Adrenal gland (tissue), 5 donors: ENCODE results near the gene DNAJC5.

Experiments
- POLR2A ChIP-seq, 2 donors: fragments of 450-650 bp; IDR thresholded peaks; one replicate each; pipeline ENCODE4 v1.6.1; 2017; ENCODE audit warnings: antibody characterized with exemption in 2 of 2, mild to moderate bottlenecking in 2 of 2, moderate library complexity in 1 of 2
- TF ChIP-seq, protein P1 (sequence below), 6 experiments: fragments of 450-650 bp in 4 of 6; fragments of 200-600 bp in 2 of 6; sonication (generic) in 1 of 6; IDR thresholded peaks; 1 replicate in 5 of 6; 2 replicates in 1 of 6; pipeline versions ENCODE4 v1.5.1 to v1.8.0; 2016 to 2021; ENCODE audit warnings: antibody characterized with exemption in 6 of 6, mild to moderate bottlenecking in 2 of 6, moderate library complexity in 1 of 6
- donor health status: DM: no; HTN: no; CAD: no.

DNA sequence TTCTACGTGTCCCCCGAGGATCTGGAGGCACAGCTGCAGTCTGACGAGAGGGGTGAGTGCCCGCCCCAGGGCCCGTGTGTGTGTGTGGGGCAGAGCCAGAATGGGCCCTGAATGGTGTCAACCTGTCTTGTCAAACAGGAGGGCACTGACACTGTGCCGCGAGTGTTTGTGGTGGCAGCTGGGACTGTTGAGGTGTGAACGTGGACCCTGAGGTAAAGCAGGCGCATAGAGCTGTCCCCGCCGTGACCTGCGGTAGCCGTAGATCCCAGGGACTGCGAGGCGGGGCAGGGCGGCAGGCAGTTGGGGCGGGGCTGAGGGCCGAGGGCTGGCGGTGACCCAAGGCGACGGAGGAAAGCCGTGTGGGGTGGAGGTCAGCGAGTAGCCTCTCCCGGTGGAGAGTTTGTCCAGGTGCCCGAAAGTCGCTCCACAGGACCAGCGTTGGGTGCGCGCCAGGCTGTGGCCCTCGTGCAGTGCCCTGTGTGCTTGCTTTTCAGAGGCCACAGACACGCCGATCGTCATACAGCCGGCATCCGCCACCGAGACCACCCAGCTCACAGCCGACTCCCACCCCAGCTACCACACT lies 36.1 kb downstream of the DNAJC5 start:
- TF ChIP-seq, protein P1, sequence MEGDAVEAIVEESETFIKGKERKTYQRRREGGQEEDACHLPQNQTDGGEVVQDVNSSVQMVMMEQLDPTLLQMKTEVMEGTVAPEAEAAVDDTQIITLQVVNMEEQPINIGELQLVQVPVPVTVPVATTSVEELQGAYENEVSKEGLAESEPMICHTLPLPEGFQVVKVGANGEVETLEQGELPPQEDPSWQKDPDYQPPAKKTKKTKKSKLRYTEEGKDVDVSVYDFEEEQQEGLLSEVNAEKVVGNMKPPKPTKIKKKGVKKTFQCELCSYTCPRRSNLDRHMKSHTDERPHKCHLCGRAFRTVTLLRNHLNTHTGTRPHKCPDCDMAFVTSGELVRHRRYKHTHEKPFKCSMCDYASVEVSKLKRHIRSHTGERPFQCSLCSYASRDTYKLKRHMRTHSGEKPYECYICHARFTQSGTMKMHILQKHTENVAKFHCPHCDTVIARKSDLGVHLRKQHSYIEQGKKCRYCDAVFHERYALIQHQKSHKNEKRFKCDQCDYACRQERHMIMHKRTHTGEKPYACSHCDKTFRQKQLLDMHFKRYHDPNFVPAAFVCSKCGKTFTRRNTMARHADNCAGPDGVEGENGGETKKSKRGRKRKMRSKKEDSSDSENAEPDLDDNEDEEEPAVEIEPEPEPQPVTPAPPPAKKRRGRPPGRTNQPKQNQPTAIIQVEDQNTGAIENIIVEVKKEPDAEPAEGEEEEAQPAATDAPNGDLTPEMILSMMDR (IDR thresholded peaks at IDR 0.05), result no peak
- no peak for TF ChIP-seq POLR2A (IDR thresholded peaks at IDR 0.05)
